GM19455 (cell line): ENCODE results near the gene STX12.

Experiments
- ATAC-seq: cut with Tn5 transposase; IDR thresholded peaks from one replicate; pipeline ENCODE4 v1.9.1; 2021; ENCODE audit not compliant: unreplicated experiment

The STX12 gene

DNA sequence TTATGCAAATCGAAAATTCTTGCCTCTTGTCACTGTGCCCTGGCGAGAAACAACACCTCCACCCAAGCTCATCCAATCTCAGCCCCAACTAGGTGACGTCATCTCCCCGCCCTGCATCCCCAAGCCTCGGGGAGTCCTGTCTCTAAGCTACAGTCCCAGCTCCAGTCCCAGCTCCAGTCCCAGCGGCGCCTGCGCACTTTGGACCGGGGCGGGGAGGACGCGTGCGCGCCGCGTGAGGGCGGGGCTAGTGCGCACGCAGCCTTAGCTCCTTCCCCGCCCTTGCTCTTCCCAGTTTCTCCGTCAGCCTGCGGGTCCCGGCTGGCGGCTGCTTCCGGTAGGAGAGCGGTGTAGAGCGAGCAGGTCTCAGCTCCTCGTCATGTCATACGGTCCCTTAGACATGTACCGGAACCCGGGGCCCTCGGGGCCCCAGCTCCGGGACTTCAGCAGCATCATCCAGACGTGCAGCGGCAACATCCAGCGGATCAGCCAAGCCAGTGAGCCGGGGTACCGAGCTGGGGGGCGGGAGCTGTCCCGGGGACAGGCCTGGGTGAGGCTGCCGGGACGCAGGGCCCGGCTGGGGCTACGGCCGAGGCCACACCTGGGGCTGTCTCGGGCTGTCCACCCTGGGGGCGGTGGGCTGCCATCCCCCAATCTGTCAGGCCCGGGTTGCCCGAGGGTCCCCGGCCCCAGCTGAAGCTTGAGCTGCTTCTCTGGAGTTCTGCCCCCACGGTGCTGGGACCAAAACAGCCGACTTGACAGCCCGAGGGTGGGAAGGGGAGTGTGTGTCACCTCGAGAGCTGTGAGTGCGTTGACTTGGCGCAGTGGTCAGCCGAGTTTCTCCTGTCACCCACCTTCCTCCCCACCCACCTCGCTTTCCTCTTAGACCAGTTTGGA is at the start of gene STX12:
Gene STX12, plus strand, starts transcription at position 288 of the 894 bp plus-strand sequence. Its CDS starts 89 bp downstream, at position 377.
- peak; percentile 94 for ATAC-seq

DNA sequence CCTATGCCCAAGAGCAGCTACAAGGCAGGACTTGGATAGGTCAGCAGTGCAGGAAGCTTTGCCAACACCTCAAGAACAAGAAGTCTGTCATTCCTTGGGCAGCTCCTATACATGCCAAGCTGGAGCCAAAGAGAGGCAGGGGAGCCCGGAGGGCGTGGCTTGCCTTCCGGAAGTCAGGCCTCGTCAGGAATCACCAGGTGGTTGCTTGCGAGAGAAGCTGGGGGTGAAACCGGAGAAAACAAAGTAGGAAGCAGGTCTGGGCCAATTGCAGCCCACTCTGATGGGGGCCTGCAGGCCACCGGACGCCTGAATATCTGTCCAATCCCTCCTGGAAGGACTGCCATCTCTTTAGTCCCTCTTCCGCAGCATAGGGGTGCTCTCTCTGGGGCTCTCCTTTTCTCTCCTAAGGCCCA is 48.1 kb upstream of the STX12 start:
- ATAC-seq = no peak

GRCh38 chr1:27725374-27726172 is 47.4 kb upstream of the STX12 start, which contains the start of gene FAM76A:
TSS of gene FAM76A (plus strand) at chr1:27725961. CDS start at chr1:27726081, 120 bp downstream.
- peak; percentile 93 for ATAC-seq

- ATAC-seq = peak; percentile 29
These were observed 46.6 kb upstream of the STX12 start for GRCh38 chr1:27726173-27727044.

- no peak for ATAC-seq
These were observed 45.9 kb upstream of the STX12 start for GRCh38 chr1:27727126-27727525.

DNA sequence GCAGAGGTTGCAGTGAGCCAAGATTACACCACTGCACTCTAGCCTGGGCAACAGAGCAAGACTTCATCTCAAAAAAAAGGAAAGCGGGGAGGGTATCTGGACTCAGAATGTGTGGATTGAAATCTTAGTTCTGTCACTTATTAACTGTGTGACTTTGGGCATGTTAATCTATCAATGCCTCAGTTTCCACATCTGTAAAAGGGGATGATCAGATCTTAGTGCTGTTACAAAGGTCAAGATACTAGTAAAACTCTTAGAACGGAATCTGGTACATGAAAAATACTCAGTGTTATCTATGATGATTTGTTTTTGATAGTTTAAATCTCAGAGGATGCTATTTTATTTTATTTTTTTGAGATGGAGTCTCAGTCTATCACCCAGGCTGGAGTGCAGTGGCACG is 36.8 kb upstream of the STX12 start:
- no peak for ATAC-seq

DNA sequence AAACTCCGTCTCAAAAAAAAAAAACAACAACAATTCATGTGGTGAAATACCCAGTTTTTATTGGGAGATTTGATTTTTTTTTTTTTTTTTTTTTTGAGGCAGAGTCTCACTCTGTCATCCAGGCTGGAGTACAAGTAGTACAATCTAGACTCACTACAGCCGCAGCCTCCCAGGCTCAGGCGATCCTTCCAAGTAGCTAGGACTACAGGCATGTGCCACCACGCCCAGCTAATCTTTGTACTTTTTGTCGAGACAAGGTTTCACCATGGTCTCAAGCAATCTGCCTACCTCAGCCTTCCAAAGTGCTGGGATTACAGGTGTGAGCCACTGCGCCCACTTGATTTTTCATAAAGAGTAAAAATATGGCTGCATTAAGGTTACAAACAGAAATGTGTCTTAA is 31.9 kb upstream of the STX12 start:
- no peak for ATAC-seq

GRCh38 chr1:27744556-27744955 is 28.5 kb upstream of the STX12 start:
- no peak for ATAC-seq

GRCh38 chr1:27745466-27745865 is 27.6 kb upstream of the STX12 start:
- no peak for ATAC-seq

GRCh38 chr1:27752360-27752759 is 20.7 kb upstream of the STX12 start:
- no peak for ATAC-seq

DNA sequence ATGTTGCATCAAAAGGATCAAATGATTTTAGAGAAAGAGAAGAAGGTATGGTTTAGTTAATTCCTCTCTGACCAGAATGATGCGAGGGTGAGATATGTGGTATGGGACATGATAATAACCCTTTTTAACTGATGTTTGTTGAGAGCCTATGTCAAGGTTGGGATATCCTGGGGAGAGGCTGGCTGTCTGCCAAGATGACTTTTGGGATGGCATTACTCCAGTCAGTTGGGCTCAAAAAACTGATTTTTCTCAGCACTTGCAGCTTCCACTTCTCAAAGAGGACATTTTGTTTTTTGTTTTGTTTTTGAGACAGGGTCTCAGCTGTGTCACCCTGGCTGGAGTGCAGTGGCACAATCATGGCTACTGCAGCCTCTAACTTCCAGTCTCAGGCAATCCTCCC is 17.7 kb upstream of the STX12 start:
- ATAC-seq = no peak

GRCh38 chr1:27755865-27756264 is 17.2 kb upstream of the STX12 start:
- no peak for ATAC-seq

DNA sequence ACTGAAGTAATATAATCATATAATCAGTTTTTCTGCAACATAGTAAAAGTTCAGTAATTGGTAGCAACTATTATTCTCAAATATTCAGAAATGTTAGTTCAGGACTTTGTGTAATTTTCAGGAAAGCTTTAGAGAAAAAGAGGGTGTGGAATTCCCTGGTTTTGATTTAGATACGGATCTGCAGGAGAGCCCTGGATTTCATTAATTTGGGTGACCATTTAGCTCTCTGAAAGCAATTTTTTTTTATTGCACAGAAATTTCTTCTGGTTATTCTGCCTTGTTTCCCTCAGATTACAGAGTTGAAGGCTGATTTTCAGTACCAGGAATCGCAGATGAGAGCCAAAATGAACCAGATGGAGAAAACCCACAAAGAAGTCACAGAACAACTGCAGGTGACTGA is 13.8 kb upstream of the STX12 start:
- no peak for ATAC-seq

DNA sequence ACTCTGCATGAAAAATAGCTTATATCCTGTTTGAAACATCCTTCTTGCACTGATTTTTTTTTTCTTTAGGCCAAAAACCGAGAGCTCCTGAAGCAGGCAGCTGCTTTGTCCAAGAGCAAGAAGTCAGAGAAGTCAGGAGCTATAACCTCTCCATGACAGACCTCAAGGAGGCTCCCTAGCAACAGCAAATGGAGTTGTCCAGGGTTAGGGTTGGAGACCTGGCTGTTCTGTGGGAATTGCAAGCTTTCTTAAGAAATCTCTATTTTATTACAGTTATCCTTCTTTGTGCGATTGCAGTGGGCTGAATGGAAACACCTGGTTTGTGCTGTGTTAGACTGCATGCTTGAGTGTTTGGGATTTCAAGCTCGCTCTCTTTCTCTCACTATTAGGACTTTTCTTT is 12.6 kb upstream of the STX12 start:
- ATAC-seq = no peak

DNA sequence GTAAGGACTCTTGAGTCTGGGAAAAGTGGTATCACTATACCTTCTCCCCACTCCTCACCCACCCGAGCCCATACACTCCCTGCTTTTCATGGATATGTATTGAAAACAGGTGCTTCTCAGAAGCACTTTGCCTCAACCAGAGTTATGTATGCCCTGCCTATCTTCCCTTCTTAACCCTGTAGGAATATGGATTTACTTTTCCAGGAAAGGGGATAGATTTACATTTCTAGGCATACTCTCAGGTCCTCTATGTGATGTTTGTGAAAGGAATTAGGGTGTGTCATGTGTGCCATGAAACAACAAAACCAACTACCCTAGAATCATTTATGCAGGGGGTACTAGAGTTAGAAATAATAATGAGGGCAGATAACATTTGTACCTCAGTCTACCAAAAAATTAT is 11.0 kb upstream of the STX12 start:
- ATAC-seq = no peak

- ATAC-seq = no peak
These were observed 9.7 kb upstream of the STX12 start for GRCh38 chr1:27763358-27763757.

DNA sequence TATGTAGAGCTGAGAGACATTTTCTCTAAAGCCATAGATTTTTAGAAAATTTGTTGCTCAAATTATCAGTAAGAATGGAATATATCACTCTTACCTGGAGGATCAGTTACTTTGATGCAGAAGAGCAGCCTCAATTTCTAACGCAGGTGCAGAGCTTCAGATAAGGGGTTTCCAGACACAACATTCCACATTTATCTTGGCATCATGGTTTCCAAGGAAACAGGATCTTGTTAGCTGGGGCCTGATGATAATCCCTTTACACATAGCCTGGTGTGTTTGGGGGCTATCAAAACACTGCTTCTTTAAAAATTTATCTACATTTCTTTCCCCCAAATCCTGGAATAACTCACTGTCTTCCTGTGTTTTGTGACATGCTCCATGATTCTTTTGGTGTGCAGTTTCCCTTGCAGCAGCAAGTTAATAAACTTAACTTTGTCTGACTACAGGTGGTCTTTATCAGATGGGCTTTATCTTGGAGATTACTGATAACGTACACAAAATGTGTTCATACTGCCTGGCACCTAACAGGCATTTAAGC is 2.7 kb upstream of the STX12 start:
- no peak for ATAC-seq

GRCh38 chr1:27772036-27772931 is 735 bp upstream of the STX12 start:
- no peak for ATAC-seq

DNA sequence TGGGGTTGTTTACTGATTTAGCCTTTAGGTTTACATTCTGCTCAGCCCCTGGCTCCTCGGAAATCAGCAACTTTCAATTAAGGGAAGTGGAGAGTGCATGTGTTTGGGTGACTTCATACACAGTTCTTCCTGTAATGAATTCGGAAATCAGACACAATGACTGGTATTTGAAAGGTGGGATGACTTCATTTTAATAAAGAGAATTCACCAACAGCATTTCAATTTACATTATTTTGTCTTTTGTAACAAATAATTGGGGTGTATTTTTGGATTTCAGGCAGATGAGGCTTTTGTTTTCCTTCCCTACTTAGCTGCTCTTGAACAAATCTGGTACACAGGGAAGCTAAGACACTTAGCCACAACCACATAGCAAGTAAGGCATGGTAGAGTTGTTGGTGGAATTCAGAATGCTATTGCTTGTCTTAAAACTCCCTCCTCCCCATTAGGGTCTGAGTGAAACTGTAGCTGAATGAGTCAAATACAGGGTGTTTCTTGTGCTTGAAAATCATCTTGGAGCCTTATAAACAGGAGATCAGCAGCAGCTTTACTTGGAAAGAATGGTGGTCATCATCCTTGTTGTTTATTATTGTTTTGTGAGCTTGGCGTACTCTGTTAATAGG is 917 bp downstream of the STX12 start:
- ATAC-seq = no peak
